ENCODE measurements around the gene SESN3.

The SESN3 gene

GRCh38 chr11:95156133-95156721, 74.8 kb downstream of the SESN3 start:
- no peaks in the 10 kb centered on the region for H3K79me2 ChIP-seq (ENCODE audit: insufficient read depth, low read depth)
- no peak overlapping the region for H3K4me2 ChIP-seq
- H3K4me3 ChIP-seq (IDR thresholded peaks at IDR 0.05; ENCODE audit: insufficient read depth, low read depth, low read length): no peak overlapping the region
- H3K36me3 ChIP-seq (ENCODE audit: insufficient read depth): no peaks in the 10 kb centered on the region
- H3K27me3 ChIP-seq (ENCODE audit: insufficient read depth, low read depth): no peaks in the 10 kb centered on the region
- H4K20me1 ChIP-seq (ENCODE audit: insufficient read depth): no peaks in the 10 kb centered on the region
- no peak overlapping the region for H3K9ac ChIP-seq
- TF ChIP-seq, protein P1, sequence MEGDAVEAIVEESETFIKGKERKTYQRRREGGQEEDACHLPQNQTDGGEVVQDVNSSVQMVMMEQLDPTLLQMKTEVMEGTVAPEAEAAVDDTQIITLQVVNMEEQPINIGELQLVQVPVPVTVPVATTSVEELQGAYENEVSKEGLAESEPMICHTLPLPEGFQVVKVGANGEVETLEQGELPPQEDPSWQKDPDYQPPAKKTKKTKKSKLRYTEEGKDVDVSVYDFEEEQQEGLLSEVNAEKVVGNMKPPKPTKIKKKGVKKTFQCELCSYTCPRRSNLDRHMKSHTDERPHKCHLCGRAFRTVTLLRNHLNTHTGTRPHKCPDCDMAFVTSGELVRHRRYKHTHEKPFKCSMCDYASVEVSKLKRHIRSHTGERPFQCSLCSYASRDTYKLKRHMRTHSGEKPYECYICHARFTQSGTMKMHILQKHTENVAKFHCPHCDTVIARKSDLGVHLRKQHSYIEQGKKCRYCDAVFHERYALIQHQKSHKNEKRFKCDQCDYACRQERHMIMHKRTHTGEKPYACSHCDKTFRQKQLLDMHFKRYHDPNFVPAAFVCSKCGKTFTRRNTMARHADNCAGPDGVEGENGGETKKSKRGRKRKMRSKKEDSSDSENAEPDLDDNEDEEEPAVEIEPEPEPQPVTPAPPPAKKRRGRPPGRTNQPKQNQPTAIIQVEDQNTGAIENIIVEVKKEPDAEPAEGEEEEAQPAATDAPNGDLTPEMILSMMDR (conservative IDR thresholded peaks at IDR 0.05; ENCODE audit: low read depth, low read length): no peak
- no peak overlapping the region for H2AFZ ChIP-seq (ENCODE audit: low read depth)
- H3K27ac ChIP-seq: no peak overlapping the region
- H3K4me1 ChIP-seq (ENCODE audit: low read depth, poor library complexity, severe bottlenecking): peaks cover 4% of the 10 kb centered on the region

DNA sequence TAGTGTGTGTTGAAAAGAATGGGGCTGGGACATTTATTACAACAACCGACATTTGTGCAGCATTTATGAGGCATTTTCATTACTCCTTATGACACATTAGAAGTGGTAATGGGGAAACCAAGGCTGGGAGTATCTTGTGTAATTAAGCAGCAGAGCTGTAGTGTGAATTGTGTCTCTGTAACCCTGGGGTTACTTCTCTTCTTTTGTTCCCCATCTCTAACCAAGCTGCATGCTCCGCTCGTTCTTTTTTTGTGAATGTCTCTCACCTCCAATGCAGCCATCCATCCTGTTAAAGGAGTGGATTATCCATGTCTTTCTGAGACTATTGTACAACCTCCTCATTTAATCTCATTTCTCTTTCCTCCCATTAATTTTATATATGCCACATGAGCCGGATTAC, 75.6 kb downstream of the SESN3 start:
- Histone ChIP-seq H3K4me2 (no peak overlapping the region), H3K27ac (no peak overlapping the region), H3K4me3 (IDR thresholded peaks at IDR 0.05; ENCODE audit: insufficient read depth, low read depth, low read length) (no peak overlapping the region), H3K9ac (no peak overlapping the region), H3K4me1 (ENCODE audit: low read depth, poor library complexity, severe bottlenecking) (peaks cover 4% of the 10 kb centered on the region), H4K20me1 (ENCODE audit: insufficient read depth) (no peaks in the 10 kb centered on the region), H3K36me3 (ENCODE audit: insufficient read depth) (no peaks in the 10 kb centered on the region), H3K27me3 (ENCODE audit: insufficient read depth, low read depth) (no peaks in the 10 kb centered on the region), H2AFZ (ENCODE audit: low read depth) (no peak overlapping the region), H3K79me2 (ENCODE audit: insufficient read depth, low read depth) (no peaks in the 10 kb centered on the region)
- TF ChIP-seq, protein P1 (conservative IDR thresholded peaks at IDR 0.05; ENCODE audit: low read depth, low read length): no peak

GRCh38 chr11:95154514-95154913, 76.5 kb downstream of the SESN3 start:
- Histone ChIP-seq H3K4me2 (no peak overlapping the region), H3K27ac (no peak overlapping the region), H3K79me2 (ENCODE audit: insufficient read depth, low read depth) (no peaks in the 10 kb centered on the region), H3K9ac (no peak overlapping the region), H2AFZ (ENCODE audit: low read depth) (no peak overlapping the region), H3K4me1 (ENCODE audit: low read depth, poor library complexity, severe bottlenecking) (peaks cover 4% of the 10 kb centered on the region), H3K27me3 (ENCODE audit: insufficient read depth, low read depth) (no peaks in the 10 kb centered on the region), H3K36me3 (ENCODE audit: insufficient read depth) (no peaks in the 10 kb centered on the region), H3K4me3 (IDR thresholded peaks at IDR 0.05; ENCODE audit: insufficient read depth, low read depth, low read length) (no peak overlapping the region), H4K20me1 (ENCODE audit: insufficient read depth) (no peaks in the 10 kb centered on the region)
- TF ChIP-seq, protein P1 (conservative IDR thresholded peaks at IDR 0.05; ENCODE audit: low read depth, low read length): peak; percentile 51; the same call in 1 of the 2 replicates

DNA sequence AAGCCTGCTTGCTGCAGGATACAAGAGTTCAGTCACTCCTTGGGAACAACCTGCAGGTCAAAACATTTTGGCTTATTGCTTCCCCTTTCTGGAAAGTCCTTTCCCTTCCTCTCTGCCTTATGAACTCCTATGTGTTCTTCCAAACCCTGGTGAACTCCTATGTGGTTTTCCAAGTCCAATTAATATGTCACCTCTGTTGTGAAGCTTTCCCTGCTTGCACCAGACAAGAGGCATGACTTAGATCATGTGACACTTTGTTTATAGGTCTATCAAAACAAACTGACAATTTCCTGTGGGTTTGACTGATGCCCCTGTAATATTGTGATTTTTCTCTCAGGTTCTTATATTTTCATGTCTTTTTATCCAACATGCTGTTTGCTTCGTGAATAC, 77.2 kb downstream of the SESN3 start:
- H2AFZ ChIP-seq (ENCODE audit: low read depth): no peak overlapping the region
- H3K4me2 ChIP-seq: no peak overlapping the region
- no peaks in the 10 kb centered on the region for H3K36me3 ChIP-seq (ENCODE audit: insufficient read depth)
- no peaks in the 10 kb centered on the region for H3K79me2 ChIP-seq (ENCODE audit: insufficient read depth, low read depth)
- H3K4me1 ChIP-seq (ENCODE audit: low read depth, poor library complexity, severe bottlenecking): peaks cover 4% of the 10 kb centered on the region
- no peaks in the 10 kb centered on the region for H4K20me1 ChIP-seq (ENCODE audit: insufficient read depth)
- H3K27me3 ChIP-seq (ENCODE audit: insufficient read depth, low read depth): no peaks in the 10 kb centered on the region
- TF ChIP-seq, protein P1 (conservative IDR thresholded peaks at IDR 0.05; ENCODE audit: low read depth, low read length): no peak
- no peak overlapping the region for H3K4me3 ChIP-seq (IDR thresholded peaks at IDR 0.05; ENCODE audit: insufficient read depth, low read depth, low read length)
- H3K27ac ChIP-seq: no peak overlapping the region
- H3K9ac ChIP-seq: no peak overlapping the region

Measured in KMS-11 (cell line).